ENCODE data around the gene MACROD2.

MACROD2 gene

DNA sequence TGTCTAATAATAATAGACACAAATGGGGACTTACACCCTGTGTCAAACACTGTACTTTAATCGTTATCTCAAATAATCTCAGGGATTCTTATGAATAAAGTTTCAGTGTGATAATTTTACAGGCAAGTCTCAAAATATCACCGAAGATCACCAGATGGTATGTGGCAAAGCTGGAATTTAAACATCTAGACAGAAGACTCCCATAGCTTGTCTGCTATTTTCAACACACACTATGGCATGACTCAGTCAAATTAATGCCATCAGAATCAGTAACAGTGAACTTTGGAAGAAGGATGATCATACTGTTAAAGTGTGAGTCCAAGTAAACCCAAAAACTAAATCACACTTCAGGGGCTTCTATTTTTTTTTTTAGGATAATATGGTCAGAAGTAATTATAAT, 1209.7 kb downstream of the MACROD2 start:
- no peak for DNase-seq

DNA sequence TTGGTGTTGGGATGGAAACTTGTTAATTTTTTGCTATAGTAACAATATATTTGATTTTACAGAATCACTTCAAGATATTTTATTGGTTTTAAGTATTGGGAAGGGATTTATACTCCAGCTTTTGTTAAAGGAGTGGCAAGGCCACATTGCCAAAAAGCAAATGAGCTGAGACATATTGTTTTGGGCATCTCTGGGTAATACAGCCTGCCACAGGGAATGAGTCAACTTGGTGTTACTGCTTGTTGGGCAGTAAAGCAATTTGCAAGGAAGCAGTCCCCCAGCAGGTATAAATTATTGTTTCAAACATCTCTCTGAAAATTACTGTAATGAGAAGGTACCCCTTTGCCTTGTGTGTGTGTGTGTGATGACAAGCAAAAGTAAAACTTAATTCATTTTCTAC, 1210.4 kb downstream of the MACROD2 start:
- DNase-seq: no peak

DNA sequence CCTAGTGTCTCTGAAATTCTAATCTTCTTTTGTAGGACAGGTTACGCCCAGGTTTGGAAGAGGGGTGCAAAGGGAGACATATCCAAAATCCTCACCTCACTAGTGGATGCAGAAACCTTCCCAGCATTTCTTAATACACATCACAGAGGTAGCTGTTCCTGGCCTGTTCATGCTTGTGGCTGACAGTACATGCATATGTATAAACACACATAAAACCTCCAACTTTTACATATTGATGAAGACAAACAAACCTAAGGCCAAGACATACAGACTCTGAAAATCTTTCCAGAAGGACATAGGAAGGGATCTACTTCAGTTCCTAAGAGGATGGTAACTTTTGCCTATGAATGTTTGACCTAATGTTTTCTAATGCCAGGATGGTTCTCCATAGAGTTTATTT, 1214.2 kb downstream of the MACROD2 start:
- no peak for DNase-seq

DNA sequence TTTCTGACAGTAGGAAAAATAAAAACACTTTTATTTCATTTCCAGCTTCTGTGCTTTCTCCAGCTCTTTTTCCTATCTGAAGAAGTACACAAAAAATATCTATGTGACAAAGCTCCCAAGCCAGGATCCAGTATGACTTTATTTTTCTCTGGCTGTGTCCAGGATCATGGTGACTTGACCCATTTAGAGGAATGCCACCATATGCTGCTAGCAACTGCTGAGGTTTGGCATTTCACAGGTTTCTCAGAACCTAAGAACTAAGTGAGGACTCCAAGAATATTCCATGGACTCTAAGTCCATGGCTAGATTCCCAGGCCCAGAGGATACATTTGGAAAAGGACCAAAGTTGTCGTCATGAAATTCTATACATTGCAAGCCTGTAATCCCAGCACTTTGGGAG, 1218.7 kb downstream of the MACROD2 start:
- DNase-seq: no peak

DNA sequence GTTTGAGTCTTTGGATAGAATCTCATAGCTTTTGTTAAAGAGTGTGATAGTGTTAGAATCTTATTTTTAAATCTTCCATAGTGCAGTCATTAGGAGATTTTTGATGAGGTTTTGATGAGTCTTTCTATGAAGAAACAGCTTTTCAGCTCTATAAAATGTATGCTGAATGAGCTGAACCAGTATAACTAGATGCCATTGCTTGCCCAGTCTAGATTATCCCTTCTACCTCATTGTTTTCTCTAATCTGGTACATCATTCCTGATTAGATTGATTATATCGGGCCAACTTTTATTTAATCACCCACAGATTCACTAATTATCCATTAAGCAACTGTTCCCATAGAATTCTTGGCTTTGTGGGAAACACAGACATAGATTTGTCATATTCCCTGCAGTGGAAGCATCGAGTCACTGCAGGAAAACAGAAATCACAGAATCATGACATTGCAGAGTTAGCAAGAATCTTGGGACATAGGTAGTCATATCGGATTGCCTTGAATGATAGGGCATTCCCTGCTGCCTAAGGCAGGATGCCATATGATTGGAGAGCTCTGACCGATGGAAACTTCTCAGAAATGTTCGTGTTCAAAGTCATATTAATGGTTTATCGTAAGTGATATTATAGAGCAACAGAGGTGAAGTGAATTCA, 1224.8 kb downstream of the MACROD2 start:
- no peak for DNase-seq

DNA sequence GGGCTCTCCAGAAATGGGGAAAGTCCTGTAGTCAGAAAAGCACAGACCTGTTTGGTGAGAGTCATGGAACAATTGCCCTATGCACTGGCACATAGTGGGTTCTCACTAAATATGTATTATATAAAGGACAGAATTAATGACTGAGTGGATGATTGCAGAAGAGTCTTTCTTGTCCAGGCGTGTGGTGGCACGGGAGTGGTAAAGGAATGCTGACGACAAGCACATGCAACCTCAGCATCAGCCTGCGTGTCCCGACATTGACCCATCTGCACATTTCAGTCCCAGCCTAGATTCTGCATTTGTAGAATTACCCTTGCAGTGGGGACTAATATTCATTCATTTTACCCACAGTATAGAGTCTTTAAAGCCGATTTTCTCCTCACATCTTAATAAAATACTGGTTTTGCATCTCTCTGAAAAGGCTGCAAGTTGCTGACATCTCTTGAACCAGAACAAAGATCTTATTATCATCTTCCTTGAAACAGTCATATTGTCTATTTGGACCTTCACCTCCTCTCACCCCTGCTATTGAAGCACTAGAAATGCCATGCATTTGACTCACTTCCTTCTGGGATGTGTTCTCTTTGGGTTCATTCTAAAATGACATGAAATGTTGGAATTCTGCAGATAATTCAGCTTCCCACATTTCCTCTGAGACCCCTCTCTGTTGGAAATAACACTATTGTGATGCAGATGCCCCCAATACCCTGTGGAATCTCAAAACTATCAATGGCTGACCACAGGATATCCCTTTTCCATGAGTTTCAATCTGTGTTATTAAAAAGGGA, 1225.7 kb downstream of the MACROD2 start:
- no peak for DNase-seq

DNA sequence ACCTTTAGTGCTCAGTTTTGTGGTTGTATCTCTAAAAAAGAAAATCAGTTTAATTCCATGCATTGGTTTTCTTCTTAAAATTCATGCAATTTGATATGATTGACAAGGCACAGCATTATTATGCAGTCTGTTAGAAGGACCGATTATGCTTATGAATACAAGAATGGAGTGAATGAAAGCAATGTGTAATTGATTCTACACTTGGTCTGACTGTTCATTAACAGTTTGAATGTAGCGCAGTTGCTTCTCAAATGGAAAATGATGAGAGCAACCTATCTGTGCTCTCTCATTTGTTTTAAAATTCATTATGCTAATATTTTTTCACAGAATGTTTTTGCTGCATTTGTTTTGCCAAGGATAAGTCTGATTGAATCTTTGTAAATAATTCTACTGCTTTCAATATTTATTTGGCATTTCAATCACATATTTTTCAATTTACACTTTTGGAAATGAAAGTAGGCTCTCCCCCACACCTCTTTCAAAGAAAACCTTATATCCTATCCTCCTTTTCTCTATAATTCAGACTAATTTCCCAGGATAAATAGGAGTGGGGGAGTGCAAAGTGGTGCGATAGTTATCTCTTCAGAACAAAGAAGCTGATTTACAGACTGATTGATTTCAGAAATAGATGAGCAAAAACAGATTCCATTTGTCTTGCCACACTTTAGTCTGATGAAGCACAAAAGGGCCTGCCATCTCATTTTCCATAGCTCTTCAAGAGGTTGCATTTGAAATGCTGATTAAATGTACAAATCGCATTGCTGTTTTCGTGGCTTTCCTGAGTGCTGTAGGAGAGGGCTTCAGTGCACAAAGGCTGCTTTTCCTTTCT, 1227.4 kb downstream of the MACROD2 start:
- DNase-seq: no peak

DNA sequence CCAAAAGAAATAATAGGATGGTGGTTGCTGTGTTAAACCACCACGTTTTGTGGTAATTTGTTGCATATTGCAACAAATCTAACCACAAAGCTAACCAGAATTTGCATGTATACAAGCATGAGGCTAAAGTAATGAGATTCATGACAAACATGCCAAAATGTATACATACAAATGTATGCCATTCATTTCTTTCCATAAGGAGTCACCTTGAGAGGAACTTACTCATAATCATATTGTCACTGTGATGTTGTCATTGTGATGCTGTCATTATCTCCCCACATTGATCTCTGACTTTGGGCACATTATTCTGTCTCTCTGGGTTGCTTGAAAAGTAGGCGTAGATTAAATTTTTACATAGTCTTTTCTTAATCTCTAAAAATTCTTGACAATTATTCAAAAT, 1228.9 kb downstream of the MACROD2 start:
- DNase-seq: no peak

DNA sequence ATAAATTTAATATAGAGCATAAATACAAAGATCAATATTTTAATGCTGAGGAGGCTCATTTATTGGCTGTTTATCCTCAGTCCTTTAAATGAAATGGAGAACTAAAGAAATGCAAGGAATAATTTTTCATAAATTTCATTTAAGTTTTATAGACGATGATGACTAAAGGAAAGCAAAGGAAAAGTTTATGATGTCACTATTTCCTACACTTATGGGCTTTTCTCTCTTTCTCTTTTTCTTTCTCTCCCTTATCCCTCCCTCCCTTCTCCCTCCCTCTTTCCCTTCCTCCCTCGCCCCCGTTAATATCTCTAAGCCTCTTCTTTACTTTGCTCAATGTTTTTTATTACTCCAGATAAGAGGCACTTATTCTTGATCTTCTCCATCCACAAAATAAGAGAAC, 1231.8 kb downstream of the MACROD2 start:
- no peak for DNase-seq

DNA sequence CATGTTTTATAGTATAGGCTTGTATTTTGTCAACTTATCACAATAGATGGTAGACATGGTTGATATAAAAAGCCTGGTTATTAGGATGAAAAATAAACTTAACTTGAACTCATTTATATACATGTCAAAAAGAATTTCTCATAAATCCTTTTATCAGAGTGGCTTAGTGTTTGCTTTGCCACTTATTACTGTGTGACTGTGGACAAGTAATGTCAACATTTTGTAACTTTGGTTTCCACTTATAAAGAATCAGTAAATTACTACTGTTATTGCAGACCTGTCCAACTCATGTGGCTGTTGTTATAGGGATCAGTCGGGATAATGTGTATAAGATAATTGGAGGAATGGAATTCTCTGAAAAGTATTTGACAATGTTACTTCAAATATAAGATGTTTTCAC, 1236.9 kb downstream of the MACROD2 start:
- no peak for DNase-seq

DNA sequence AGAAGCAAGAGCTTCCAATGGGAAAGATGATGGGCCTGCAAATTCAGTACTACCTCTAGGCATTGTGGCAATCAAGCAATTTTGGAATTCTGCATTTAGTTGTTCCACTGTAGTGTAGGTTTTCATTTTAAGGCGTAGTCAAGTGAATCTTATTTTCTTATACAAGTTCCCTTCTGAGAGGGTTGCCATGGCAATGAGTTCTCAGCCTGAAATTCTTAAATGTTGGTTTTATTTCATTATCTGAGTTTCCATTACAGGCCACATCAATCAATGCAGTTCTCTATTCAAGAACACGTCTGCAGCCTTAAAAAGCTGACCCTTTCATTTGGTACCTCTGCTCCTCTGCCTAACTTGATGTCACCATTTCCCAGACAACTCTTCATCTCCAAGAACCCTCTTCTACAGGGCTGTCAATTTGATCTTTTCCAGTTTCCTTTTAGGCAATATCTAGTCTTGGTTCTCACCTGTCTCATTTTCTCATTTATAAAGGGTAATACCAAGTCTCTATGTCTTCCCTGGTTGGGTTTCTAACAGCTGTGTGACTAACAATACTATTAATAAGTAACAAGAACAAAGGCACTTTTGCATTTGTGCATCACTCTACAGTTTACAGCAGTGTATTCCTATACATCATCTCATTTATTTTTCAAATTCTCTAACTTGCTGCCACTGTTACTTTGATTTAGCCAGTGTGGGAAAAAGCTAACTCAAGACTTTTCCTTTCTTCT, 1240.3 kb downstream of the MACROD2 start:
- DNase-seq: no peak

DNA sequence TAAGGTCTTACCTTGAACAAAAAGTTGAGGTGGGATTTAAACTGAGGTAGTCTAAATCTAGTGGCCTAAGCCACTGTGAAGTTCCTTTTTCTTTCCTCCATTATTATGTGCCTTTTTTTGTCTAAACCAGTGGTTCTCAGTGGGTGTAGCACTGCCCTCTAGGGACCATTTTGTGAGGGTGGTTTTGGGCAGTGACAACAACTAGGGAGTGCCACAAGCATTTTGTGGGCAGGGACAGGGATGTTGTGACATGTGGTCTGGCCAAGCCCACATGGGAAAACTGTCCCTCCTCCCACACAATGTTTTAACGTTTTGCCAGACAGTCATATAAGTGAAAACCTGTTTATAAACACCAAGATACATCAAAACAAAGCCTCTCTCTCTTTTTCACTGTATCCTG, 1241.5 kb downstream of the MACROD2 start:
- DNase-seq: no peak

DNA sequence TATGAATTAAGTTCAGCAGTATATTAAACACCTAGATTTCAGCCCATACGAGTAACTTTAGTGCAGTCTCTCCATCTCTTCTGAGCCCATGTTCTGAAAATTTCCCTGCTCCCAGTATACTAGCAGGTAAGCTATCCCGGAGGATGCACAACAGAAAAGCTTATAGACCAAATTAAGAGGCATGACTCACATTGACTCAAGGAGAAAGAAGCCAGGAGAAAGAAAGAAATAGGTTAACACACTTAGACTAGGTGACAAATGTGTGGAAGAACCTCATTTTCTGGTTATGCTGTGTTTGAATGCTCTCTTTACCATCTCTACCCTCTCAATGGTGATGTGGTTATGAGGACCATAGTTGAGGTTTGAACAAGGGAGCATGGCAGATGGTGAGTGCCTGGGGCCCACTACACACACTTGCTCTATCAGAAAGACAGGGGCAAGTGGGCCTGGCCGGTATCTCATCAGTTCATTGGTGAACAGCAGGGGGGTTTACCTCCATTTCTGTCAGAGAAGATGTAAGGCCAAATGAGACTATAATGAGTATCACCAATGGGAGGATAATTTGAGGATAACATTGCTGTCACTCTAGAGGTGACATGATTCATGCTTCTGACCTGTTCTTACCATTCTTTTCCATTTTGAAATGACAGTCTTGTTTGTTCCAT, 1244.4 kb downstream of the MACROD2 start:
- no peak for DNase-seq

DNA sequence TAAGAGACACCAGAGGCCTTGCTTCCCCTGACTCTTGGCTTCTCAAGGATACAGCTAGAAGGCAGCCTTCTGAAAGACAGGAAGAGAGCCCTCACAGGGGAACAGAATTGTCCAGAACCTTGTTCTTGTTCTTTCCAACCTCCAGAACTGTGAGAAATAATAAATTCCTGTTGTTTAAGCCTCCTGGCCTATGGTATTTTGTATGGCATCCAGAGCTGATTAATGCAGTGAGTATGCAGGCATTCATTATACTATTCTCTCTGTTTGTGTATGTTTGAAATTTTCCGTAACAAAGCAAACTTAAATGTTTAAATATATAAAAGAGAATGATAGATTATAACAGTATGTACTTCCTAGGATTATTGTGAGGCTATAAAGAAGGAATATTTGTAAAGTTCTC, 1245.5 kb downstream of the MACROD2 start:
- DNase-seq: no peak

DNA sequence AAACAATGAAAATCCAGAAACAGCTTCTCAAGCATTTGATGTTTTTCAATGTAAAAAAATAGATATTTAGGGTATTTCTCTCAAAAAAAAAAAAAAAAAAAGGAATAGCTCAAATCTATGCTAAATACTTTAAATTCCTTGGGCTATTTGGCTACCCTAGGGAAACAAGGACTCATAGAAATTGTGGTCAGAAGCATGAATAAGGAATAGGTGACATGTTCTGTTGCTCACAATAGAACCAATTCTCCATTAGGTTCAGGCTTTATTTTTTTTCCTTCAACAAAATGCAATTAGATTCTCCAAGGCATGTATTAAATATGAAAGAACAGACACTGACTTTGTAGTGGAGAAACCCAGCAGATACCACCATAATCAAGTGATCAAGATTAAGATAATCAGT, 1246.4 kb downstream of the MACROD2 start:
- DNase-seq: no peak

DNA sequence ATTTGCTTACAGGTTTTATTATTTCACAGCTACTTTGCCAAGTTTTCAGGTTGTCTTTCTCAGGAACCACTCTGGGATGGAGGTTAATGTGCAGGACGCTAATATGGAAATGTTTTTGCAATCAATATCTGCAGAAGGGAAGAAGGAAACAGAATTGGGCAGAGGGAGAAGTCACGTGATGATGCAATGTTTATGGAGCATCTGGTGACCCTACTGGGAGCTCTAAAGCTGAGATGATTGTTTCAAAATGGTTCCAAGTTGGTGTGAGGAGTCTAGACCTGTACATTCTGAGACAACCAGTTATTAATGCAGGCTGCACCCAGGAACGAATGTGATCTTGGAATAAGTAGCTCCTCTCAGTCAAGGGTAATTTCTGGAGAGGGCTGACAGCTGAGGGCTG, 1247.5 kb downstream of the MACROD2 start:
- no peak for DNase-seq

DNA sequence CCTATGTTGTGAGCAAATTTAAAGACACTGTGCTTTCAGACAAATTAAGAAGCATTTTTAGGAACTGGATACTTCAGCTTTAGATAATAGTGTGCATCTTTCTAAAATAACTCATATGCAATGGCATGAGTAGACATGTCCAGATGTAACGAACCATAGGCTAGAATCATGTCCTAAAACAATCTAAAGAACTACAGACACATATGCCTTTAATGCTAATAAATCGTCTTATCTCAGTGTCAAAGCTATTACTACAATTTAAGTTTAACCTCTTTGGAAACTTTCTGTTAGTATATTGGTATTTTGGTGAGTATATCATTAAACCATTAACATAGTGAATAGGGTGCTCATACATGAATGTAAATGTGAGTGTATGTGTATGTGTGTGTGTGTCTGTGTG, 1250.6 kb downstream of the MACROD2 start:
- no peak for DNase-seq

DNA sequence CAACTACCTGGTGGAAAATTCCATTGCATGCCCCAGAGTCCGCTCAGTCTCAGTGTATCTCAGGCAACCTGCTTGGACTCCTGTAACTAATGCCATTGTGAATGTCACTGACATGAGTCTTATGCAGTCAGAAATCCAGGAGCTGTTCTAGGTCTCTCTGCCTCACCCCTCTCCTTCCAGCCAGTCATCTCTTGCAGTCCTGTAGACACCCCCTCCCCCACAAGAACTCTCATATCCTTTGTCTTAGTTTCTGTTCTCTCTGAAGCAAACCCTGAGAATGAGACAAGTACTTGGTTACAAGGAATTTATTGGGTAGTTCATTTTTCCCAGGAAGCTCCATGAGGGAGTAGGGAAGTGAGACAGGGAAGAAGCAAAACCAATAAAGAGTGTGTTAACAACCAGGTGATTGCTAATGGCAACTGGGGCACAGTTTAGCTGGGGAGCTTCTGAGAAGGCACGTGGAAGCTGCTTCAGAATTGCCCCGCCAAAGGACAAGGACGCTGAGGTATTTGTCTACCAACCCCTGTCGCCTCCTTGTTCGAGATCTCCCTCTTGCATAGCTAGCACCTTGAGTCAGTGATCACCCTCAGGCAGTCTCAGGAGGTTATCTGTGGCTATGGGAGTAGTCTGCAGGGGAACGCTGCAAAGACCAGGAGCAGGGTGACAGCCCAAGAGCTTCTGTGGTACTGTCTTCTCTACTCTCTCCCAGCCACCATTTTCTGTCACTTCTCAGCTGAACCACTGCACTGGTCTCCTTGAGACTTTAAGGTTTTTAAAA, 1253.5 kb downstream of the MACROD2 start:
- DNase-seq: no peak

DNA sequence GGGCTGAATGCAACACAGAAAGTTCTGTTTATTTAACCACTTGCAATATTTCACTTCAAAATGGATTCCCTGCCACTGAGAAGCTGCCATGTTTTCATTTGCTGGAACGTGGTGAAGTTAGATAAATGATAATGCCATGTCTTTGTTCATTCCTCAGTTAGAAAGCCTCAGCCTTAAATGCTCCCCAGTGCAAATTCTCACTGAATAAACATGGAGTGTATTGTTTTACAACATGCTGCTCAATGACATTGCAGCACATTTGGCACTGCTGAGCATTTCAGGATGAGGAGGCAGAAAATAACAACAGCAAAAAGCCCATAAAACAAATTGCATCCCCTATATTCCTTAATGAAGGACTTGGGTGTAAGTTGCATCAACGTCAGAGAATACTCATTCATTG, 1255.9 kb downstream of the MACROD2 start:
- DNase-seq: no peak

DNA sequence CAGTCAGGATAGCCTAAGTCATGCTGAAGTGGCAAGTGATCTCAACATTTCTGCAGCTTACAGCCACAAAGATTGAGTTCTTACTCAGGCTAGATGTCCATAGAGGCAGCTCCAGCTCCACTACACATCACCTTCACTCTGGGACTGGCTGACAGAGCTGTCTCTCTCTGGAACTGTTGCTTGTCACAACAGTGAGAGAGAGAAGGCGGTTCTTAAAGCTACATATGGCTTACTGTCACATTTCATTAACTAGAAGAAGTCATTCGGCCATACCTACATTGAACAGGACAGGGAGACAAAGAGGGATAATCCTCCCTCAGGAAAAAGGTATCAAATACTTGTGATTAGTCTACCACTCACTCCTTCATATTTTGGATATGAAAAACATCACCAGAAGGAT, 1257.0 kb downstream of the MACROD2 start:
- DNase-seq: no peak

DNA sequence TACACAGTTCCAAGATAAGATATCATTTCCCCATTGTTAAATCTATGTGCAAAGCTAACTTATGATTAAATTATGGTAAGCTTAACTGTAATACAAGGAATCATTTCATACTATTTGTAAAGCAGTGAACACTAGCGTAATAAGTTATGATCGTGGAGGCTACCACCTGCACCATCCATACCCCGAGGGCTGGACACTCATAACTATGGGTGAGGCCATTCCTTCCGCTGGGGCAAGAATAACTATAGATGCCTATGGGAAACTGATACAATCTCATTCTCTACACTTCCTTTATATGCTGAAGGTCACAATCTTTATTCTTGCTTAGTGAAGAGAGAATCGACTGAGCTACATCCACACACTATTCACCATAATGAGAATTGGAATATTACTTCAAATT, 1258.1 kb downstream of the MACROD2 start:
- no peak for DNase-seq
